NCI-H2196 (cell line): ENCODE results near the gene KDM7A.
"Not testable (repeated sequence)": the region's sequence is repeated elsewhere in the genome, so short reads cannot be mapped to it uniquely, and the experiment has no call there.

Experiments used
- DNase-seq: peaks from one replicate; lab custom pipeline; 2025; ENCODE audit not compliant: unreplicated experiment; lab: John Stamatoyannopoulos, UW

The KDM7A gene

GRCh38 chr7:140160308-140160707 is 16.5 kb downstream of the KDM7A start:
- no peak for DNase-seq

- no peak for DNase-seq
Observed at GRCh38 chr7:140159497-140159896, 17.3 kb downstream of the KDM7A start.

- no peak for DNase-seq
Observed at GRCh38 chr7:140156460-140157080, 20.2 kb downstream of the KDM7A start.

- no peak for DNase-seq
Observed at GRCh38 chr7:140155428-140155827, 21.4 kb downstream of the KDM7A start.

GRCh38 chr7:140153666-140154161 is 23.1 kb downstream of the KDM7A start:
- no peak for DNase-seq

GRCh38 chr7:140146574-140146973 is 30.2 kb downstream of the KDM7A start:
- DNase-seq = no peak

- no peak for DNase-seq
Observed at GRCh38 chr7:140145709-140146108, 31.1 kb downstream of the KDM7A start.

GRCh38 chr7:140144821-140145220 is 32.0 kb downstream of the KDM7A start:
- DNase-seq = no peak

- DNase-seq = no peak
Observed at GRCh38 chr7:140143997-140144396, 32.8 kb downstream of the KDM7A start.

GRCh38 chr7:140142031-140142430 is 34.8 kb downstream of the KDM7A start:
- DNase-seq = no peak

- no peak for DNase-seq
Observed at GRCh38 chr7:140141256-140141655, 35.5 kb downstream of the KDM7A start.

- DNase-seq = no peak
Observed at GRCh38 chr7:140137078-140137477, 39.7 kb downstream of the KDM7A start.

GRCh38 chr7:140136073-140136472 is 40.7 kb downstream of the KDM7A start:
- DNase-seq = no peak

- DNase-seq = no peak
Observed at GRCh38 chr7:140134039-140134438, 42.7 kb downstream of the KDM7A start.

- DNase-seq = no peak
Observed at GRCh38 chr7:140127360-140128127, 49.2 kb downstream of the KDM7A start.

- DNase-seq = no peak
Observed at GRCh38 chr7:140126435-140127034, 50.2 kb downstream of the KDM7A start.

GRCh38 chr7:140122965-140123364 is 53.8 kb downstream of the KDM7A start:
- DNase-seq = no peak

- DNase-seq = peak; percentile 4
Observed at GRCh38 chr7:140121326-140121725, 55.5 kb downstream of the KDM7A start.

- not testable (repeated sequence) for DNase-seq
Observed at GRCh38 chr7:140114817-140115216, 62.0 kb downstream of the KDM7A start.

GRCh38 chr7:140108777-140109176 is 68.0 kb downstream of the KDM7A start:
- not testable (repeated sequence) for DNase-seq

- DNase-seq = no peak
Observed at GRCh38 chr7:140096459-140096858, 80.3 kb downstream of the KDM7A start.

- DNase-seq = no peak
Observed at GRCh38 chr7:140093375-140093774, 83.4 kb downstream of the KDM7A start.
